ENCODE measurements around the gene TMC4. TPM values are rescaled to one million over a fixed set of nuclear protein-coding genes. Genes with fewer than 3 reads are reported as not detected.

TMC4 gene
- total RNA-seq, 4 donors from 2014 or later = 38.0 to 281 (median 232) TPM

DNA sequence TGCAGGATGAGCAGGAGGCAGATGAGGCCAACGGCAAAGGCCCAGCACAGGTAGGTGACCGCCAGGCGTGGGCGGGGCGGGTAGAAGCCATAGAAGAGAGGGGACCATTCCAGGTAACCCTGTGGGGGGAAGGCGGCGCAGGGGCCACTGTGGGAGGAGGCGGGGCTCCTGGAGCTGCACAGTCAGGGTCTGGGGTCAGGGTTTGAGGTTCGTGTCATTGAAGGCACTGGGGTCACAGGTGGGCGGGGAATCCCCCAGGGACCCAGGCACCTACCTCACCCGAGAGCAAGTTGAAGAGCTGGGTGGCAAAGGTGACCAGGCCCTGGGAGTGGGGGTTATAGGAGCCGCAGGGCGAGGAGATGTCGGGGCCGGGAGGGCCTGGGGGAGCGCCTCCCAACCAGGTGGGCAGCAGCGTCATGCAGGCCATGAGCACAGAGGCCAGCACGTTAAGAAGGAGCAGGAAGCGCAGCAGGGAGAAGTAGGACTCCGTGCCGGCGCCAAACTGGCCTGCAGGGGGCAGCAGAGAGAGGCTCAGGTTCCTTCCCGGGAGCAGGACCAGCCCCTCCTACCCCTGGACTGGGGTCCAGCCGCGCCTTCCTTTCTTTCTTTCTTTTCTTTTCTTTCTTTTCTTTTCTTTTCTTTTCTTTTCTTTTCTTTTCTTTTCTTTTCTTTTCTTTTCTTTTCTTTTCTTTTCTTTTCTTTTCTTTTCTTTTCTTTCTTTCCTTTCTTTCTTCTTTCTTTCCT is 4.6 kb downstream of the TMC4 start:
- H3K27ac ChIP-seq = no peak overlapping the region
- peak; percentile 89 to 97 (median 94) for DNase-seq
- TF ChIP-seq POLR2A (IDR thresholded peaks at IDR 0.05) (no peak), CTCF (IDR thresholded peaks at IDR 0.05) (peak; percentile 49 to 97 (median 83))
- peaks cover 3 to 30% (median 7%) of the 10 kb centered on the region in 4 donors for H3K4me1 ChIP-seq
- H3K9me3 ChIP-seq = no peaks in the 10 kb centered on the region
- no peaks in the 10 kb centered on the region for H3K36me3 ChIP-seq
- no peaks in the 10 kb centered on the region for H3K27me3 ChIP-seq
- no peak overlapping the region for H3K4me3 ChIP-seq

DNA sequence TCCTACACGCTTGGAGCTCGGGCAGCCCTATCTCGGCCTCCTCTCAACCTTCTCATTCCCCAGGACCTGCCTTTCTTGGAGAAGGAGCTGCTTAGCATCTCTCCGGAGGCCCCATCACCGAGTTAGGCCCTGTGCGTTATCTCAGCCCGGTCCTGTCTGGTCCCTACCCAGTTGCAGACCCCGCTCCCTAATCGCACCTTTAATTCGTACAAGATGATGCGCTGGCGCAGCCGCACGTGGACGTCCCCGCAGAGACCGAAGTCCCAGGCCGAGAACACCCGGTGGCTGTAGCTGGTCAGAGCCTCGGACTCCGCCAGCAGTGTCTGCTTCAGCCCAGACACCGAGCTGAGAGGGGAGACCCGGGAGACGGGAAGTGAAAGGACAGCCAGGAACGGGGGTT is 7.7 kb downstream of the TMC4 start:
- H3K27me3 ChIP-seq = no peaks in the 10 kb centered on the region
- no peak for TF ChIP-seq POLR2A (IDR thresholded peaks at IDR 0.05)
- no peak for TF ChIP-seq CTCF (IDR thresholded peaks at IDR 0.05)
- no peak overlapping the region for H3K4me3 ChIP-seq
- no peaks in the 10 kb centered on the region for H3K9me3 ChIP-seq
- peaks cover 5 to 55% (median 8%) of the 10 kb centered on the region in 4 donors for H3K4me1 ChIP-seq
- H3K27ac ChIP-seq = peak overlapping the region in 1 of 4 donors; percentile 44
- H3K36me3 ChIP-seq = no peaks in the 10 kb centered on the region
- DNase-seq = no peak

DNA sequence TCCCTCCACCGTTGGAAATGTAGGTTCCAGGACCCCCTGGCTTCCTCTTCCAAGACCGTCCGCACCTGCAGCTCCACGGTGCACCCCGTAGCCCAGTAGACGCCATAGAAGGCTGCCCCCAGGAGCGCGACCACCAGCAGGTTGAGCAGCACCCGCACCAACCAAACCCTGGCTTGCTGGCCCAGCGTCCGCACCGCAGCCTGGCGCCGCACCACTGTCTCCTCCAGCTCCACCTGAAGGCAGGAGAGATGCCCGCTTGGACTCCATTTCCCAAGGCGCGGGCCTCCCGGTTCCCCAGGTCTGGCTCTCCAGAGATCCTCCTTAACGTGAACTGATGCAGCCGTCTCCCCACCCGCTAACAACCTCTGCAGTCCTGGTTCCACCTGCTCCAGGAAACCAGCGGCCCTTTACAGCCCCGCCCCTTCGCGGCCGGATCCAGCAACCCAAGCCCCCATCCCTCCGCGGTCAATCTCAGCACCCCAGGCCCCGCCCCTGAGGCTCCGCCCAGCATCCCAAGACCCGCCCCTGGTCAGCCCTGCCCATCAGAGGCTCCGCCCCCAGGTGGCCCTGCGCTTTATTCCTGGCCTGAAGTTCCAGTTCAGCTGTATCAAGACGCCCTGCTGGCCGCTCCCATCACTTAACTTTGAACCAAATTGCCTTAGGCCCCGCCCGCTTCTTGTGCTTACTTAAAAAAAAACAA is 8.4 kb downstream of the TMC4 start:
- H3K36me3 ChIP-seq = no peaks in the 10 kb centered on the region
- no peaks in the 10 kb centered on the region for H3K27me3 ChIP-seq
- peak overlapping the region in 1 of 4 donors; percentile 66 for H3K27ac ChIP-seq
- H3K4me3 ChIP-seq = peak overlapping the region in 2 of 4 donors; percentile 2 to 48
- DNase-seq = peak; percentile 25 to 96 (median 93)
- TF ChIP-seq POLR2A (IDR thresholded peaks at IDR 0.05) = peak in 1 of 2 donors; percentile 62
- TF ChIP-seq CTCF (IDR thresholded peaks at IDR 0.05) = peak in 2 of 6 experiments; percentile 19 to 29
- H3K4me1 ChIP-seq = peaks cover 5 to 56% (median 8%) of the 10 kb centered on the region in 4 donors
- H3K9me3 ChIP-seq = no peaks in the 10 kb centered on the region

DNA sequence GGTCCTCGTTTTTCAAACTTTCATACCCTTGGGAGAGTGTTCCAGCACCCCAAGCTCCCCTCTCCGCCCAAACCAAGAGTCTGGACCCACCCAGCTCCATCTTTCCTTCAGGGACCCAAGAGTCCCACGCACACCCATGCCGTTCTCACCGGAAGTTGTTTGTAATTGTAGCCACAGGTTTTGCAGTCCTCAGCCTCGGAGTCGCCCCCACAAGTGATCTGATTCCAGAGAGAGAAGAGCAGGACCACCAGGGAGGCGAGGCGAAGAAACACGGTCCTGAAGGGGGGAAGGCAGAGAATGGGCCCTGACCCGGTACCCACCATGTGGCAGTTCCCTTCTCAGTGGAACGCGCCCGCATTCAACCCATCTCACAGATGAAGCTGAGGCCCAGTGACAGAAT is 10.1 kb downstream of the TMC4 start:
- Histone ChIP-seq H3K9me3 (no peaks in the 10 kb centered on the region), H3K4me1 (peaks cover 5 to 64% (median 16%) of the 10 kb centered on the region in 4 donors), H3K36me3 (peaks cover 0 to 3% (median 0%) of the 10 kb centered on the region in 3 donors), H3K4me3 (peak overlapping the region in 3 of 4 donors; percentile 43 to 53 (median 49)), H3K27ac (peak overlapping the region in 3 of 4 donors; percentile 60 to 92 (median 86)), H3K27me3 (no peaks in the 10 kb centered on the region)
- TF ChIP-seq CTCF (IDR thresholded peaks at IDR 0.05) (no peak), POLR2A (IDR thresholded peaks at IDR 0.05) (no peak)
- DNase-seq = peak in 1 of 3 donors; percentile 46

DNA sequence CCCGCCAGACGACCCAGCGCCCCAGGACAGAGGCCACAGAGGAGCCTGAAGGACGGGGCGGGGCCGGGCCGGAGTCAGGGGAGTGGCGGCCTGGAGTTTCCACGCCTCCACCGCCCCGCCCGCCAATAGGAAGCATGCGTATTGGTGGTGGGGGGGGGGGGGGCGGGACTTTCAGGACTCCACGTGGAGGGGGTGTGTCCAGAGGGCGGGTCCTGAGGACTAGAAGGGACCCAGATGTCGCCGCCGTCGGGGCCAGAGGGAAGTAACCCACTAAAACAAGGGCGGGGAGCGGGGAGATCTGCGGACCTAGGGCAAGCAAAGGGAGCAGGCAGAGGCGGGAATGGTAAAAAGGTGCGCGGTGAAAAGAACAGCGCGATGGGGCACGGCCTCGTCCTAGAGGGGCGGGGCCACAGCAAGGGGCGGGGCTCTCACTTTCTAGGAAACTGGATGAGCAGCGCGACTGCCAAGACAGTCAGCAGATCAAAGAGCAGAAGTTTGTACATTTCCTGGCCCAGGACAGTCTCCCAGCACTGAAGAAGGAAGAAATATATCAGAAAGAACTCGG is 10.6 kb downstream of the TMC4 start:
- TF ChIP-seq CTCF (IDR thresholded peaks at IDR 0.05) = no peak
- peak in 1 of 2 donors; percentile 60 for TF ChIP-seq POLR2A (IDR thresholded peaks at IDR 0.05)
- peak overlapping the region in 3 of 4 donors; percentile 60 to 92 (median 86) for H3K27ac ChIP-seq
- H3K4me3 ChIP-seq = peak overlapping the region; percentile 27 to 53 (median 46)
- peaks cover 0 to 8% (median 0%) of the 10 kb centered on the region in 3 donors for H3K36me3 ChIP-seq
- H3K27me3 ChIP-seq = no peaks in the 10 kb centered on the region
- H3K9me3 ChIP-seq = no peaks in the 10 kb centered on the region
- H3K4me1 ChIP-seq = peaks cover 5 to 64% (median 16%) of the 10 kb centered on the region in 4 donors
- DNase-seq = peak; percentile 90 to 97 (median 96)

Data from Peyer's patch (tissue), 4 donors.